Progenitor cell of endocrine pancreas (in vitro differentiated cells): ENCODE data around the gene SLC35F6. TPM values are rescaled to one million over a fixed set of nuclear protein-coding genes. Genes with fewer than 3 reads are reported as not detected.
"Not testable (repeated sequence)": the region's sequence is repeated elsewhere in the genome, so short reads cannot be mapped to it uniquely, and the experiment has no call there.

Experiments
- DNase-seq: peaks from one replicate; pipeline ENCODE4 v3.0.0; 2021; ENCODE audit warnings: low spot score; ENCODE audit not compliant: unreplicated experiment
- H3K27ac Mint-ChIP-seq: 2 replicates; pipeline ENCODE4 v1.8.0; 2021; ENCODE audit warnings: mild to moderate bottlenecking, moderate library complexity, mixed read lengths
- H3K27me3 Mint-ChIP-seq: 2 replicates; pipeline ENCODE4 v1.8.0; 2021; ENCODE audit warnings: mixed read lengths
- H3K36me3 Mint-ChIP-seq: 2 replicates; pipeline ENCODE4 v1.8.0; 2022; ENCODE audit warnings: mixed read lengths; ENCODE audit not compliant: insufficient read depth
- H3K4me1 Mint-ChIP-seq: 2 replicates; pipeline ENCODE4 v1.8.0; 2021; ENCODE audit warnings: low read depth, mixed read lengths
- H3K4me3 Mint-ChIP-seq: 2 replicates; pipeline ENCODE4 v1.8.0; 2021; ENCODE audit warnings: low read depth, mild to moderate bottlenecking, moderate library complexity, mixed read lengths
- H3K9me3 Mint-ChIP-seq: 2 replicates; pipeline ENCODE4 v1.8.0; 2021; ENCODE audit warnings: low read depth, mixed read lengths
- total RNA-seq: library from RNA; stranded (reverse); gene quantifications from 2 replicates; pipeline ENCODE4 v1.2.1, GENCODE V29; 2021
- TF ChIP-seq, protein P1 (sequence below): fragments of 200-600 bp; sonication (generic); IDR thresholded peaks from one replicate; pipeline ENCODE4 v1.5.0; 2021; ENCODE audit warnings: antibody characterized with exemption, mild to moderate bottlenecking; ENCODE audit not compliant: unreplicated experiment

The SLC35F6 gene
- total RNA-seq, 1 donor from 2014 or later = 19.9 TPM

DNA sequence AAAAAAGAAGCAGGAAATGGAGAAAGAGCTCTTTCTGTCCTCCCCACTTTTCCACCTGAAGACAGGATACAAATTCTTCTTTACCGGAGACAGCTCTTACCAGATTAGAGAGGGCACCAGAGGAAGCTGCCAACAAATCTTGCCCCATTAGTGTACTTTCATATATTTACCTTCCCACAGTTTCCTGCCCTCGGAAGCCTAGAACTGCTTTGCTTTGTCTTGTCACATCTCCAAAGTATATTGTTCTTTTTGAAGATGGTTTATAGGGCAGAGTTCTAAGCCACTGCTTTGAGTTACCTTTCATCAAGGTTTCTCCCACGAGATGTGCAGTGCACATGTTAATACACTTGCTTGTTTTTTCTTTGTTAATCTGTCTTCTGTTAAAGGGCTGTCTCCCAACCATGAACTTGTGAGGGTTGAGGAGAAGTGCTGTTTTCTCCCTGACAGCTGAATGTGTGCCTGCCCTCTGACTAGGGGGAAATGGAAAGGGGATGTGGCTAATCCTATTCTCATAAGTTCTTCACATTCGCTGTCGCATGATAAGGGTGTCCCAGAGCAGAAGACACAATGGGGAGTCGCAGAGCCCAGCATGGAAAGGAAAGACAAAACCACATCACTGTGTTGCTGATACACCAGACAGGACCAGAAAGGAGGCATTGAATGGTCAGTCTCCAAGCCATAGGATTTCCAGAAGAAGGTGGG is 45.9 kb downstream of the SLC35F6 start:
- TF ChIP-seq, protein P1, sequence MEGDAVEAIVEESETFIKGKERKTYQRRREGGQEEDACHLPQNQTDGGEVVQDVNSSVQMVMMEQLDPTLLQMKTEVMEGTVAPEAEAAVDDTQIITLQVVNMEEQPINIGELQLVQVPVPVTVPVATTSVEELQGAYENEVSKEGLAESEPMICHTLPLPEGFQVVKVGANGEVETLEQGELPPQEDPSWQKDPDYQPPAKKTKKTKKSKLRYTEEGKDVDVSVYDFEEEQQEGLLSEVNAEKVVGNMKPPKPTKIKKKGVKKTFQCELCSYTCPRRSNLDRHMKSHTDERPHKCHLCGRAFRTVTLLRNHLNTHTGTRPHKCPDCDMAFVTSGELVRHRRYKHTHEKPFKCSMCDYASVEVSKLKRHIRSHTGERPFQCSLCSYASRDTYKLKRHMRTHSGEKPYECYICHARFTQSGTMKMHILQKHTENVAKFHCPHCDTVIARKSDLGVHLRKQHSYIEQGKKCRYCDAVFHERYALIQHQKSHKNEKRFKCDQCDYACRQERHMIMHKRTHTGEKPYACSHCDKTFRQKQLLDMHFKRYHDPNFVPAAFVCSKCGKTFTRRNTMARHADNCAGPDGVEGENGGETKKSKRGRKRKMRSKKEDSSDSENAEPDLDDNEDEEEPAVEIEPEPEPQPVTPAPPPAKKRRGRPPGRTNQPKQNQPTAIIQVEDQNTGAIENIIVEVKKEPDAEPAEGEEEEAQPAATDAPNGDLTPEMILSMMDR = no peak
- peaks cover 2% of the 10 kb centered on the region for H3K9me3 Mint-ChIP-seq
- H3K27me3 Mint-ChIP-seq = peaks cover 10% of the 10 kb centered on the region
- no peak overlapping the region for H3K4me3 Mint-ChIP-seq
- DNase-seq = no peak
- no peaks in the 10 kb centered on the region for H3K4me1 Mint-ChIP-seq
- H3K27ac Mint-ChIP-seq = no peak overlapping the region
- H3K36me3 Mint-ChIP-seq = no peaks in the 10 kb centered on the region

DNA sequence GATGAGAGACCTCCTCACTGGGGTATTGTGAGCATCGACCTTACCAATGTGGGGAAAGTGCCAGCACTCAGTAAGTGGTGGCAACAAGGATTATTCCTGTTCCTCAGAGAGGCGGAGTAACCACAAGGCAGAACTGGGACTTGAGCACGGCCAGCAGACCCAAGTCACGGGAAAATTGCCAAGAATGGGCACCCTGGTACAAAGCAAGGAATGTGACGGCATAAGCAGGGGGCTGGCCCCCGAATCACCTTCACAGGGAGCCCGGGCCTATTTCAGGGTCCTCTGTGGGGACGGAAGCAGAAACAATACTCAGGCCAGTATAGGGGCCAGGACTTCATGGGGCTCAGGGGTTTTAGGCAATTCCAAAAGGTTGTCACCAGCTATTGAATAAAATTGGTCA is 47.2 kb downstream of the SLC35F6 start:
- H3K27me3 Mint-ChIP-seq = peaks cover 10% of the 10 kb centered on the region
- H3K36me3 Mint-ChIP-seq = no peaks in the 10 kb centered on the region
- H3K27ac Mint-ChIP-seq = no peak overlapping the region
- DNase-seq = no peak
- H3K9me3 Mint-ChIP-seq = peaks cover 4% of the 10 kb centered on the region
- H3K4me1 Mint-ChIP-seq = no peaks in the 10 kb centered on the region
- TF ChIP-seq, protein P1 = no peak
- no peak overlapping the region for H3K4me3 Mint-ChIP-seq

DNA sequence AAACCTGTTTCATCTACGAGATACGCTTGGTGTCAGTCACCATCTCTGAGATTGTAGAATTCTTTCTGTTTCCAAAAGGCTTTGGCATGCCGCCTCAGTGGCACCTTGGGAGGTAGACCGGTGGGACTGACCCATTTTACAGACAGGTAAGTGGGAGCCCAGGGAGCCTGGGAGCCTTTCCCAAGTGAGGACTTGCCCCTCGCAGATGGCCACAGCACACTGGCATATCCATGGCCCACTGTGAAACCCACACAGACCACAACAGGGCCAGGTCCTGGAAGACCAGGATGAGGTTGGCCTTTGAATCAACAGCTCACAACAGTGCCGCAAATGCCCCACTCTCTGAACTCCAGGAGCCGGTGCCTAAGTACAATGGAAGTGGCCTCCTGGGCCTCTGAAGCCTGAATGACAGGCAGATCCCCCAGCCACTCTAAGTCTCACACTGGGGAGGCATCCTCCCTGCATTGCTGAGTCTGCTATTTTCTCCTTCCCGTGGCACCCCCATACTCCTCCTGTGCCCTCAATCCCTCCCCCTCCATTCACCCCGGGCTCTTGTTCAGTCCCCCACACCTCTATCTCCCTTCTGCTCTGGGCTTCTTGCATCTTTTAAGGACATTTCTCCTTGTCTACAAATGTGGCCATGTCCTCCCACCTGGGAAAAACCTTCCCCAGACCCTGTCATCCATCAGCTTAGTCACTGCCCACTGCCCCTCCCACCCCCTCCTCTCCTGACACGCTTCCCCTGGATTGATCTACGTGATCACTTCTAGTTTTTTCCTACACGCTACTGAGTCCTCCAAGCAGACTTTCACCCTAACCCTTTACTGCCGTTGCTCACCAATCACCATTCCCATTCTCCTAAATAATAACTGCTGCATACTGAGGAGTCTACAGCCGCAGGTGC is 48.0 kb downstream of the SLC35F6 start:
- H3K36me3 Mint-ChIP-seq = no peaks in the 10 kb centered on the region
- peaks cover 4% of the 10 kb centered on the region for H3K9me3 Mint-ChIP-seq
- peaks cover 10% of the 10 kb centered on the region for H3K27me3 Mint-ChIP-seq
- H3K4me1 Mint-ChIP-seq = no peaks in the 10 kb centered on the region
- no peak overlapping the region for H3K27ac Mint-ChIP-seq
- no peak for DNase-seq
- no peak overlapping the region for H3K4me3 Mint-ChIP-seq
- TF ChIP-seq, protein P1 = no peak

GRCh38 chr2:26812731-26813130 is 48.6 kb downstream of the SLC35F6 start:
- Mint-ChIP-seq H3K27ac (no peak overlapping the region), H3K4me3 (no peak overlapping the region), H3K27me3 (peaks cover 12% of the 10 kb centered on the region), H3K9me3 (peaks cover 4% of the 10 kb centered on the region), H3K36me3 (no peaks in the 10 kb centered on the region), H3K4me1 (no peaks in the 10 kb centered on the region)
- TF ChIP-seq, protein P1 = no peak
- DNase-seq = no peak

DNA sequence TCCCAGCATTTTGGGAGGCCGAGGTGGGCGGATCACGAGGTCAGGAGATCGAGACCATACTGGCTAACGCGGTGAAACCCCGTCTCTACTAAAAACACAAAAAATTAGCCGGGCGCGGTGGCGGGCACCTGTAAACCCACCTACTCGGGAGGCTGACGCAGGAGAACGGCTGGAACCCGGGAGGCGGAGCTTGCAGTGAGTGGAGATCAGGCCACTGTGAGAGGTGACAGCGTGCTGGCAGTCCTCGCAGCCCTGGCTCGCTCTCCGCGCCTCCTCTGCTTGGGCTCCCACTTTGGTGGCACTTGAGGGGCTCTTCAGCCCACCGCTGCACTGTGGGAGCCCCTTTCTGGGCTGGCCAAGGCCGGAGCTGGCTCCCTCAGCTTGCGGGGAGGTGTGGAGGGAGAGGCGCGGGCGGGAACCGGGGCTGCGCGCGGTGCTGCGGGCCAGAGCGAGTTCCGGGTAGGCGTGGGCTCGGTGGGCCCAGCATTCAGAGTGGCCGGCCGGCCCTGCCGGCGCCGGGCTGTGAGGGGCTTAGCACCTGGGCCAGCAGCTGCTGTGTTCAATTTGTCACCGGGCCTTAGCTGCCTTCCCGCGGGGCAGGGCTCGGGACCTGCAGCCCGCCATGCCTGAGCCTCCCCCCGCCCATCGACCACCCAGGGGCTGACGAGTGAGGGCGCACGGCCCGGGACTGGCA is 50.1 kb downstream of the SLC35F6 start:
- not testable (repeated sequence) for H3K36me3 Mint-ChIP-seq, H3K9me3 Mint-ChIP-seq, H3K4me1 Mint-ChIP-seq, H3K4me3 Mint-ChIP-seq, H3K27ac Mint-ChIP-seq, DNase-seq
- peaks cover 24% of the 10 kb centered on the region for H3K27me3 Mint-ChIP-seq
